ENCODE measurements around the gene ABCC9.

GRCh38 chr12:21827083-21827482 is 114.1 kb downstream of the ABCC9 start:
- TF ChIP-seq CTCF (conservative IDR thresholded peaks at IDR 0.05) (no peak), EZH2 (IDR thresholded peaks at IDR 0.05; ENCODE audit: low read depth) (no peak)
